KMS-11 (cell line): ENCODE measurements around the gene DDAH1.

Source experiments
- H2AFZ ChIP-seq: fragments of 200-600 bp; sonication (generic); 2 replicates; pipeline ENCODE4 v1.6.1; 2016; ENCODE audit warnings: antibody characterized with exemption, mixed run types, low read depth
- H3K27ac ChIP-seq: fragments of 200-600 bp; sonication (generic); 2 replicates; pipeline ENCODE4 v1.6.1; 2016; ENCODE audit warnings: mild to moderate bottlenecking, mixed run types
- H3K27me3 ChIP-seq: fragments of 200-600 bp; sonication (generic); 2 replicates; pipeline ENCODE4 v1.6.1; 2017; ENCODE audit warnings: mild to moderate bottlenecking, low read depth, mixed run types, moderate library complexity; ENCODE audit not compliant: insufficient read depth
- H3K36me3 ChIP-seq: fragments of 200-600 bp; sonication (generic); 2 replicates; pipeline ENCODE4 v1.6.1; 2017; ENCODE audit warnings: mild to moderate bottlenecking, mixed run types; ENCODE audit not compliant: insufficient read depth
- H3K4me1 ChIP-seq: fragments of 200-600 bp; sonication (generic); 2 replicates; pipeline ENCODE4 v1.6.1; 2016; ENCODE audit warnings: mild to moderate bottlenecking, low read depth, mixed run types; ENCODE audit not compliant: poor library complexity, severe bottlenecking
- H3K4me2 ChIP-seq: fragments of 200-600 bp; sonication (generic); 2 replicates; pipeline ENCODE4 v1.7.0; 2016; ENCODE audit warnings: mild to moderate bottlenecking, mixed run types
- H3K4me3 ChIP-seq: fragments of 200-600 bp; sonication (generic); IDR thresholded peaks from 2 replicates; pipeline ENCODE4 v1.6.1; 2017; ENCODE audit warnings: low read depth, low read length, mixed read lengths; ENCODE audit not compliant: insufficient read depth
- H3K79me2 ChIP-seq: fragments of 200-600 bp; sonication (generic); 2 replicates; pipeline ENCODE4 v1.6.1; 2016; ENCODE audit warnings: low read depth, mixed run types; ENCODE audit not compliant: insufficient read depth
- H3K9ac ChIP-seq: fragments of 200-600 bp; sonication (generic); 2 replicates; pipeline ENCODE4 v1.6.1; 2016; ENCODE audit warnings: mild to moderate bottlenecking, mixed run types
- H4K20me1 ChIP-seq: fragments of 200-600 bp; sonication (generic); 2 replicates; pipeline ENCODE4 v1.6.1; 2016; ENCODE audit warnings: mild to moderate bottlenecking, mixed run types; ENCODE audit not compliant: insufficient read depth
- TF ChIP-seq, protein P1 (sequence below): fragments of 200-600 bp; sonication (generic); conservative IDR thresholded peaks from 2 replicates; pipeline ENCODE4 v1.6.1; 2017; ENCODE audit warnings: low read depth, mild to moderate bottlenecking, antibody characterized with exemption, low read length, moderate library complexity, mixed read lengths

The DDAH1 gene

DNA sequence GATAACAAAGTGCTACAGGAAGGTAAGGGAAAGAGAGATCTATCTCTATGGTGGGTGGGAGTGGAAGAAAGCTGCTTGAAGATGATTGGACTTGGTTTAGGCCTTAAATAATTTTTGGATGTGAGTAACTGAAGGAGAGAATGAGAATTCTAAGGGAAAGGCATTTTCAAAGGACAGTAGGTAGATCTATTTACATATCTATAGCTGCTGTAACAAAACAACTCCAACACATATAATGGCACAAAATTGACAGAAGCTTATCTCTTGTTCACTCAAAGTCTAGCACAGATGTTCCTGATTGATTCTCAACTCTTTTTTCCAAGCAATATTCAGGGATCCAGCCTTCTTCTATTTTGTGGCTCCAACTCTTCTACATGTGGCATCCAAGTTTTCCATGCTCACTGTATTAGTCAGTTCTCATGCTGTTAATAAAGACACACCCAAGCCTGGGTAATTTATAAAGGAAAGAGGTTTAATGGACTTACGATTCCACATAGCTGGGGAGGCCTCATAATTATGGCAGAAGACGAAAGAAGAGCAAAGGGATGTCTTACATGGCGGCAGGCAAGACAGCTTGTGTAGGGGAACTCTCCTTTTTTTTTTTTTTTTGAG is 3.1 kb upstream of the DDAH1 start:
- Histone ChIP-seq H3K27ac (no peak overlapping the region), H3K4me3 (no peak overlapping the region), H3K79me2 (no peaks in the 10 kb centered on the region), H3K27me3 (no peaks in the 10 kb centered on the region), H3K4me2 (no peak overlapping the region), H3K4me1 (no peaks in the 10 kb centered on the region), H3K9ac (no peak overlapping the region), H3K36me3 (no peaks in the 10 kb centered on the region), H2AFZ (no peak overlapping the region), H4K20me1 (no peaks in the 10 kb centered on the region)
- TF ChIP-seq, protein P1, sequence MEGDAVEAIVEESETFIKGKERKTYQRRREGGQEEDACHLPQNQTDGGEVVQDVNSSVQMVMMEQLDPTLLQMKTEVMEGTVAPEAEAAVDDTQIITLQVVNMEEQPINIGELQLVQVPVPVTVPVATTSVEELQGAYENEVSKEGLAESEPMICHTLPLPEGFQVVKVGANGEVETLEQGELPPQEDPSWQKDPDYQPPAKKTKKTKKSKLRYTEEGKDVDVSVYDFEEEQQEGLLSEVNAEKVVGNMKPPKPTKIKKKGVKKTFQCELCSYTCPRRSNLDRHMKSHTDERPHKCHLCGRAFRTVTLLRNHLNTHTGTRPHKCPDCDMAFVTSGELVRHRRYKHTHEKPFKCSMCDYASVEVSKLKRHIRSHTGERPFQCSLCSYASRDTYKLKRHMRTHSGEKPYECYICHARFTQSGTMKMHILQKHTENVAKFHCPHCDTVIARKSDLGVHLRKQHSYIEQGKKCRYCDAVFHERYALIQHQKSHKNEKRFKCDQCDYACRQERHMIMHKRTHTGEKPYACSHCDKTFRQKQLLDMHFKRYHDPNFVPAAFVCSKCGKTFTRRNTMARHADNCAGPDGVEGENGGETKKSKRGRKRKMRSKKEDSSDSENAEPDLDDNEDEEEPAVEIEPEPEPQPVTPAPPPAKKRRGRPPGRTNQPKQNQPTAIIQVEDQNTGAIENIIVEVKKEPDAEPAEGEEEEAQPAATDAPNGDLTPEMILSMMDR = no peak

DNA sequence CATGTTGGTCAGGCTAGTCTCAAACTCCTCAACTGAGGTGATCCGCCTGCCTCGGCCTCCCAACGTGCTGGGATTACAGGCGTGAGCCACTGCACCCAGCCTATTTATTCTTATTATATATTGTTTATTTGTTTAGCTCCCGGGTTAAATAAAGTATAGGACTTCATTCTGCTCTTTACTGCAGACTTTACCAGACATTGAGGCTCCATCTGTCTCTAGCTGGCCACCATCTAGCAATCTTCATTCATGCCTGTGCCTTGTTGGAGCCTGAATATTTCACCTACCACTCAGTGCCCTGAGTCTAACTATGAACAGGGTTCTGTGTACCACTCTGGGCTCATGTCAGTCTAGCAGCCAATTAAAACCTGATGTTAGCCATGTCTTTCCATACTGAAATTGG is 2.1 kb upstream of the DDAH1 start:
- TF ChIP-seq, protein P1 = no peak
- no peak overlapping the region for H3K27ac ChIP-seq
- no peak overlapping the region for H3K4me2 ChIP-seq
- no peaks in the 10 kb centered on the region for H3K79me2 ChIP-seq
- no peaks in the 10 kb centered on the region for H3K27me3 ChIP-seq
- no peak overlapping the region for H2AFZ ChIP-seq
- H3K36me3 ChIP-seq = no peaks in the 10 kb centered on the region
- no peaks in the 10 kb centered on the region for H4K20me1 ChIP-seq
- no peak overlapping the region for H3K4me3 ChIP-seq
- no peak overlapping the region for H3K9ac ChIP-seq
- H3K4me1 ChIP-seq = no peaks in the 10 kb centered on the region

DNA sequence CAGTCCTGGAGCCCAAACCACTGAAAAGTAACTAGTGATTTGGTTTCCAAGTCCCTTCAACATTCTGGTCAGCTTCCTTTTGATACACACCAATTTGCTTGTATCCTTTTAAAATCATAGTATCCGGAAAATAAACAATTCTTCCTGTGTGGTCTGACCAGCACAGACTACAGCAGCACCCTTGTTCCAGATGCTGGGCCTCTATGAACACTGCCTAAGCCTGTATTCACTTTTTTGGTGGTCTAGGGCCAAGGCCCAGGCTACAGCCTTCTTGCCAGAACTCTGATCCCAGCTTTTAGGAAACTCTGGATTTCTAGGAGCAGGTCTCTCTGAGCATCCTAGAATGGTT is 801 bp upstream of the DDAH1 start:
- no peak overlapping the region for H3K9ac ChIP-seq
- no peaks in the 10 kb centered on the region for H3K79me2 ChIP-seq
- H3K27me3 ChIP-seq = no peaks in the 10 kb centered on the region
- no peaks in the 10 kb centered on the region for H4K20me1 ChIP-seq
- peak overlapping the region; percentile 48; the same call in 1 of the 2 replicates for H3K4me2 ChIP-seq
- no peaks in the 10 kb centered on the region for H3K4me1 ChIP-seq
- TF ChIP-seq, protein P1 = no peak
- no peaks in the 10 kb centered on the region for H3K36me3 ChIP-seq
- peak overlapping the region; percentile 78 for H2AFZ ChIP-seq
- H3K27ac ChIP-seq = no peak overlapping the region
- no peak overlapping the region for H3K4me3 ChIP-seq

DNA sequence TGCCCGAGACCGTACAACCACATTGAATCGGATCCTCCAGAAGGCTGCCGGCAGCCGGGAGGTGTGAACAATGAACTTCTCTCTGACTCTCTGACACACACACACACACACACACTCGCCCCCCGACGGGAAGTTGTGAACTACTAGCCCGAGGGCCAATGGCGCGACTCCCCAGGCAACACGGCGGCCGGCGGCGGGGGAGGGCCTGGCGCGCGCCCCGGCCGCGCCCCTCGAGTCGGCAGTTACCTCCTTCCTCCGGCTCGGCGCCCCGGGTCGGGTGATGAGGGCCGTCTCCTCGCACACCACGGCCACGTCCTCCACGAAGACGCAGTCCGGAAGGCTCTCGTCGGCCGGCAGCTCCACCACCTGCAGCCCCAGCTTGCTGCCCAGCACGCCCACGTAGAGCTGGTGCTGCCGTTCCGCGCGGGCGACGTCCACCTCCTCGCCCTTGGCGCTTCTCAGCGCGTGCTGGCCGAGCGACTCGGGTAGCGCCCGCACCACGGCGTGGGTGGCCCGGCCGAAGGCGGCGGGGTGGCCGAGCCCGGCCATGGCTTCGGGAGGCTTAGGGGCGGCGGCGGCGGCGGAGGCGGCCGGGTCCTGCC is 361 bp downstream of the DDAH1 start:
- no peaks in the 10 kb centered on the region for H3K36me3 ChIP-seq
- TF ChIP-seq, protein P1 = no peak
- peak overlapping the region; percentile 42; the same call in 1 of the 2 replicates for H3K4me2 ChIP-seq
- peak overlapping the region; percentile 78 for H2AFZ ChIP-seq
- H3K27me3 ChIP-seq = no peaks in the 10 kb centered on the region
- no peaks in the 10 kb centered on the region for H3K79me2 ChIP-seq
- no peaks in the 10 kb centered on the region for H4K20me1 ChIP-seq
- H3K9ac ChIP-seq = peak overlapping the region; percentile 30; the same call in 1 of the 2 replicates
- H3K4me1 ChIP-seq = no peaks in the 10 kb centered on the region
- no peak overlapping the region for H3K4me3 ChIP-seq
- no peak overlapping the region for H3K27ac ChIP-seq
